ENCODE data around the gene POLR3GL. TPM values are rescaled to one million over a fixed set of nuclear protein-coding genes. Genes with fewer than 3 reads are reported as not detected.
A peak's percentile ranks its signal among the peaks of the same experiment; 100 is the strongest.

The POLR3GL gene
- total and polyA plus RNA-seq, 10 of the 15 experiments (the other 5 are each of a cell fraction or from before 2014, with no cell fraction given), result 12.8 to 47.0 (median 26.6) TPM

GRCh38 chr1:145978854-145979745, 14.6 kb downstream of the POLR3GL start (continued):
- TF ChIP-seq CBFB (IDR thresholded peaks at IDR 0.05; ENCODE audit: low read depth) (peak; percentile 62), USF2 (IDR thresholded peaks at IDR 0.05; ENCODE audit: borderline replicate concordance, low read depth, low read length) (no peak), MYC (IDR thresholded peaks at IDR 0.05; ENCODE audit: insufficient read depth, insufficient read length, insufficient replicate concordance, low read length, severe bottlenecking) (no peak), RCOR1 (conservative IDR thresholded peaks at IDR 0.05; ENCODE audit: low read depth, low read length) (no peak; the same call in 1 of the 2 replicates), SMAD1 (IDR thresholded peaks at IDR 0.05; ENCODE audit: low read depth, partially characterized antibody) (peak; percentile 19), USF1 (IDR thresholded peaks at IDR 0.05; ENCODE audit: borderline replicate concordance, extremely low read length, insufficient read depth, low read depth, low read length) (no peak), DPF2 (IDR thresholded peaks at IDR 0.05) (no peak; the same call in 1 of the 2 replicates), EED (IDR thresholded peaks at IDR 0.05; ENCODE audit: low read depth) (peak; percentile 93), TAF1 (IDR thresholded peaks at IDR 0.05; ENCODE audit: borderline replicate concordance, low read depth, low read length) (0 out of 2 replicates have a peak, but pooled peaks have one; percentile 25), TBL1XR1 (IDR thresholded peaks at IDR 0.05; ENCODE audit: low read depth, low read length) (peak; percentile 46; the same call in 1 of the 2 replicates), HSF1 (IDR thresholded peaks at IDR 0.05; ENCODE audit: low read depth, low read length) (no peak), MAX (IDR thresholded peaks at IDR 0.05; ENCODE audit: low read depth, low read length) (peak; percentile 60; the same call in 1 of the 2 replicates), NFIC (IDR thresholded peaks at IDR 0.05; ENCODE audit: low read depth, low read length) (peak; percentile 72), NR2C2 (IDR thresholded peaks at IDR 0.05; ENCODE audit: borderline replicate concordance, control insufficient read depth, insufficient read length, low read depth) (no peak), BCL11A (IDR thresholded peaks at IDR 0.05; ENCODE audit: low read depth, low read length) (peak; percentile 56), PML (IDR thresholded peaks at IDR 0.05; ENCODE audit: low read length) (peak; percentile 35; the same call in 1 of the 2 replicates), E4F1 (IDR thresholded peaks at IDR 0.05; ENCODE audit: borderline replicate concordance, partially characterized antibody) (peak; percentile 63), FOS (IDR thresholded peaks at IDR 0.05; ENCODE audit: borderline replicate concordance, extremely low read depth, insufficient read length) (peak; percentile 44), ZBTB33 (IDR thresholded peaks at IDR 0.05) (no peak), LARP7 (IDR thresholded peaks at IDR 0.05) (0 out of 2 replicates have a peak, but pooled peaks have one; percentile 28), HDAC6 (IDR thresholded peaks at IDR 0.05; ENCODE audit: unreplicated experiment) (no peak)

Data from GM12878 (cell line).